Stomach smooth muscle (tissue), 2 donors: ENCODE data around the gene ATP6V1E1.

Experiments used
- H3K27ac ChIP-seq: one replicate; pipeline ENCODE4 v1.7.0; 2013; ENCODE audit warnings: mild to moderate bottlenecking, low read length, inconsistent platforms
- H3K27me3 ChIP-seq, 2 donors: one replicate each; pipeline ENCODE4 v1.7.0; 2013; ENCODE audit warnings: low read length in 2 of 2; ENCODE audit not compliant: insufficient read depth in 2 of 2, control insufficient read depth in 1 of 2
- H3K36me3 ChIP-seq, 2 donors: one replicate each; pipeline ENCODE4 v1.7.0; 2013; ENCODE audit warnings: low read length in 2 of 2; ENCODE audit not compliant: control insufficient read depth in 2 of 2, insufficient read depth in 2 of 2
- H3K4me1 ChIP-seq: one replicate; pipeline ENCODE4 v1.7.0; 2013; ENCODE audit warnings: low read length; ENCODE audit not compliant: control insufficient read depth, insufficient read depth
- H3K4me3 ChIP-seq, 2 donors: one replicate each; pipeline ENCODE4 v1.7.0; 2013; ENCODE audit warnings: low read length in 2 of 2
- H3K9ac ChIP-seq, 2 donors: one replicate each; pipeline ENCODE4 v1.7.0; 2013; ENCODE audit warnings: low read length in 2 of 2, mild to moderate bottlenecking in 1 of 2
- H3K9me3 ChIP-seq, 2 donors: one replicate each; pipeline ENCODE4 v1.7.0; 2013; ENCODE audit warnings: low read length in 2 of 2; ENCODE audit not compliant: control insufficient read depth in 2 of 2
- donor health status: healthy.
- donor health status: Pancreatic carcinoma.

The ATP6V1E1 gene

DNA sequence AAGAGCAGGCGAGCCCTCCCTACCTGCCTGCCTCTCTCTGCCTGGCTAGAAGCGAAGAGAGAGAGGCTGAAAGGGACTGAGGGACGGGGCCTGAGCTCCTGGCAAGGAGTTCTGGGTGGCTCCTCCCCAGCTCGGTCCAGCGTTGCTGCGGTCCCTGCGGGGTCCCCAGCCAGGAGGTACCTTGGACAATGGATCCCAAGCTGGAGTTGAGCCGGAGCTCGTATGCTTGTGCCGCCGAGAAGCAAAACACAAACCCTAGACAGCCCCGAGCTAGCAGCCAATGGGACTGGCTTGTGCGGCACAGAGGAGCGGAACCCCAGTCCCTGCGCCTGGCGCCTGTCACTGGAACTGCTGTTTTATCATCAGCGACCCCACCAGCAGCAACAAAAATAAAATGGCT lies 46.9 kb downstream of the ATP6V1E1 start:
- Histone ChIP-seq H3K4me3 (no peak overlapping the region), H3K36me3 (no peaks in the 10 kb centered on the region), H3K9me3 (no peaks in the 10 kb centered on the region), H3K9ac (no peak overlapping the region), H3K4me1 (no peaks in the 10 kb centered on the region), H3K27ac (no peak overlapping the region), H3K27me3 (peaks cover 0 to 2% of the 10 kb centered on the region in 2 donors)

GRCh38 chr22:17581056-17581455 lies 47.5 kb downstream of the ATP6V1E1 start:
- no peak overlapping the region for H3K27ac ChIP-seq
- H3K36me3 ChIP-seq: no peaks in the 10 kb centered on the region
- H3K9ac ChIP-seq: no peak overlapping the region
- no peaks in the 10 kb centered on the region for H3K4me1 ChIP-seq
- H3K4me3 ChIP-seq: no peak overlapping the region
- no peaks in the 10 kb centered on the region for H3K9me3 ChIP-seq
- H3K27me3 ChIP-seq: peaks cover 0 to 2% of the 10 kb centered on the region in 2 donors

DNA sequence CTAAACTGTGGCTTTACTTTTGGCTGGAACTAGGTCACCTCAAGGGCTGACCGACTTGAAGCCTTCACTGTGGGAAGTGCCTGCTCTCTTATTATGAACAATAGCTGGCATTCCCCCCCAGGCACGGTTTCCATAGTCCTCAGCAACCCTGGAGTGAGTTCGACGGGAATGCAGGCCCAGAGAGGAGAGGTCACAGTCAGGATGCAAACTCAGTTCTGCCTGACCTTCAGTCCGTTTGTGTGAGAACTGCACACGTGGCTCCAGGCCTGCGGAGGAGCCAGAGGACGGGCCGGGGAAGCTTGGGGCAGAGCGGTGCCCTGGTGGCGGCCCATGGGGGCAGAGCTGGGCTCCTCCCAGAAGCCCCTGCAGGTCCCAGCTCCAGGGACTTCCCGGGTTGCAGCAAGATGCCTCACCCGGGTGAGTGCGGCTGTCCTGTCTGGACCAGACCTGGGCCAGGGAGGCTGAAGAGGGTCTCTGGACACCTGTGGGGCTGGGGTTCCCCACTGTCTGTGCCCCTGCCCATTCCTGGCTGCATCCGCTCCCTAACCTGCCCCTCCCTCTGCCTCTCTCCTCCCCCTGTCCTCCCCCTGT lies 48.0 kb downstream of the ATP6V1E1 start:
- no peaks in the 10 kb centered on the region for H3K9me3 ChIP-seq

GRCh38 chr22:17579535-17579981 lies 49.0 kb downstream of the ATP6V1E1 start:
- Histone ChIP-seq H3K9me3 (no peaks in the 10 kb centered on the region), H3K9ac (no peak overlapping the region), H3K4me1 (no peaks in the 10 kb centered on the region), H3K27me3 (peaks cover 0 to 2% of the 10 kb centered on the region in 2 donors), H3K36me3 (no peaks in the 10 kb centered on the region), H3K27ac (no peak overlapping the region), H3K4me3 (no peak overlapping the region)

More for the DNA sequence above, 48.0 kb downstream of the ATP6V1E1 start:
- Histone ChIP-seq H3K27ac (no peak overlapping the region), H3K27me3 (peaks cover 0 to 2% of the 10 kb centered on the region in 2 donors), H3K4me1 (no peaks in the 10 kb centered on the region), H3K4me3 (no peak overlapping the region), H3K36me3 (no peaks in the 10 kb centered on the region), H3K9ac (no peak overlapping the region)

GRCh38 chr22:17578136-17578754 lies 50.3 kb downstream of the ATP6V1E1 start:
- no peak overlapping the region for H3K27ac ChIP-seq

DNA sequence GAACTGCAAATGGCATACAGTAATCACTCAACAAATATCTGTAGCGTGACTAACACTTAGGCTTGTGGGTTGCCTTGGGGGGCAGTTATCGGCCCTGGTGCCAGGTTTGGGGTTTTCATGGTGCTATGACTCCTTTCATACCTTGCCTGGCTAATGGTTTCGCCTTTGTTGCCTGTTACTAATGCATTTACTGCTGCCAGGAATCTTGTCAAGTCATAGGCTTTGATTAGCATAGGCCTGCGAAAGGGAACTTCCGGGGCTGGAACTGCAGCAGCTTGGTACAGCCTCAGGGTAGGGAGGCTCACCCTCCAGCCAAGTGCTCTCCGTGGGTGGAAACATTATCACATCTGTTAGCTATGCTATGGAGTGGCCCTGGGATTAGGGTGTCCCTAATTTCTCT lies 52.1 kb downstream of the ATP6V1E1 start:
- Histone ChIP-seq H3K9me3 (no peaks in the 10 kb centered on the region), H3K36me3 (no peaks in the 10 kb centered on the region), H3K4me3 (no peak overlapping the region), H3K9ac (no peak overlapping the region), H3K27me3 (peaks cover 0 to 2% of the 10 kb centered on the region in 2 donors), H3K4me1 (peaks cover 2% of the 10 kb centered on the region), H3K27ac (no peak overlapping the region)

More at GRCh38 chr22:17578136-17578754, 50.3 kb downstream of the ATP6V1E1 start:
- no peaks in the 10 kb centered on the region for H3K4me1 ChIP-seq
- no peak overlapping the region for H3K4me3 ChIP-seq
- H3K27me3 ChIP-seq: peaks cover 0 to 2% of the 10 kb centered on the region in 2 donors
- H3K9me3 ChIP-seq: no peaks in the 10 kb centered on the region
- no peaks in the 10 kb centered on the region for H3K36me3 ChIP-seq
- no peak overlapping the region for H3K9ac ChIP-seq

GRCh38 chr22:17575681-17576080 lies 52.9 kb downstream of the ATP6V1E1 start:
- Histone ChIP-seq H3K4me3 (no peak overlapping the region), H3K9me3 (no peaks in the 10 kb centered on the region), H3K27ac (no peak overlapping the region), H3K9ac (no peak overlapping the region), H3K4me1 (peaks cover 7% of the 10 kb centered on the region), H3K27me3 (no peaks in the 10 kb centered on the region), H3K36me3 (no peaks in the 10 kb centered on the region)

- Histone ChIP-seq H3K4me1 (peaks cover 12% of the 10 kb centered on the region), H3K27ac (no peak overlapping the region), H3K36me3 (no peaks in the 10 kb centered on the region), H3K27me3 (no peaks in the 10 kb centered on the region), H3K9ac (no peak overlapping the region), H3K9me3 (no peaks in the 10 kb centered on the region), H3K4me3 (no peak overlapping the region)
These were observed 53.4 kb downstream of the ATP6V1E1 start for GRCh38 chr22:17575151-17575550.

- no peaks in the 10 kb centered on the region for H3K27me3 ChIP-seq
- peak overlapping the region; percentile 71 to 78 for H3K4me3 ChIP-seq
- peak overlapping the region; percentile 77 to 94 for H3K9ac ChIP-seq
- peak overlapping the region; percentile 95 for H3K27ac ChIP-seq
- no peaks in the 10 kb centered on the region for H3K9me3 ChIP-seq
- H3K36me3 ChIP-seq: no peaks in the 10 kb centered on the region
- peaks cover 21% of the 10 kb centered on the region for H3K4me1 ChIP-seq
These were observed 57.5 kb downstream of the ATP6V1E1 start for GRCh38 chr22:17570851-17571631.

- Histone ChIP-seq H3K4me3 (no peak overlapping the region), H3K9ac (peak overlapping the region; percentile 57 to 94)
These were observed 58.5 kb downstream of the ATP6V1E1 start for GRCh38 chr22:17569971-17570511.

More at GRCh38 chr22:17569971-17570511, 58.5 kb downstream of the ATP6V1E1 start:
- H3K36me3 ChIP-seq: no peaks in the 10 kb centered on the region
- H3K9me3 ChIP-seq: no peaks in the 10 kb centered on the region
- no peaks in the 10 kb centered on the region for H3K27me3 ChIP-seq
- peaks cover 21% of the 10 kb centered on the region for H3K4me1 ChIP-seq
- peak overlapping the region; percentile 95 for H3K27ac ChIP-seq
